Measurements from ENCODE around the gene YIF1B.

- TF ChIP-seq CTCF (IDR thresholded peaks at IDR 0.05; ENCODE audit: borderline replicate concordance, extremely low read depth, low read length, poor library complexity, severe bottlenecking) = no peak
- no peak for TF ChIP-seq EZH2 (IDR thresholded peaks at IDR 0.05; ENCODE audit: borderline replicate concordance, low read depth, low read length, severe bottlenecking)
Observed at GRCh38 chr19:38360351-38360750, 44.6 kb upstream of the YIF1B start.

All from DND-41 (cell line).